Inflammatory macrophage (primary cell): ENCODE results near the gene DHX16.

ENCODE experiments used
- DNase-seq, 2 donors: peaks; one replicate each; pipeline ENCODE4 v3.0.0-alpha.2; 2020 to 2022

Gene DHX16

DNA sequence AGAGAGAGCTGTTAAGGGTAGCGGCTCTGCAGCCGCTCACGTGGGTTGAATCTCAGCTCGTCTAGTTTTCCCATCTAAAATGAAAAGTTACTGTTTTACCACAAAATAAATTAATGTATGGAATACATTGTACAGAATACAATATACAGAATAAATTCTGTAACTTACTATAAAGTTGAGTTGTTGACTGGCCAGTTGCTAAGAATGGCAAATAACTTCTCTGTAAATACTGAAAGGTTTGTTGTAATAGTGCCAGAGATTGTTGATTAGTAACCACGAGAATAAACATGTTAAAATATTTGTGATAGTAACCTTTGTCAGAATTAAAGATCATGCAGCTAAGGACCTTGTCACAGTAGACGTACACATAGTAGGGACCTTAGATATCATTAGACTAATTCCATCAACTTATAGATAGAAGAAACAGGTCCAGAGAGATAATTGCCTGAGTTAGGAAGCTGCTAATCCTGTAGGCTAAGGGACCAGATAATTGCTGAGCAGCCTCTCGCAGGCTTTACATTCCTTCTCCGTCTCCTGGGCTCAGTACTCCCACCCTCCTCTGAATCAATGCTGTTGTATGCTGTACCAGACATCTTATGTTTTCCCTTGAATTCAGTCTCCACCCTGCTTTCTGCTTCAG is 18.5 kb upstream of the DHX16 start:
- DNase-seq, result no peak

- DNase-seq, result peak; percentile 78 to 88
Observed at GRCh38 chr6:30690403-30691207, 17.8 kb upstream of the DHX16 start, which contains the start of gene NRM. TSS of gene NRM (minus strand) at chr6:30690984. CDS start at chr6:30690974, 10 bp downstream.

DNA sequence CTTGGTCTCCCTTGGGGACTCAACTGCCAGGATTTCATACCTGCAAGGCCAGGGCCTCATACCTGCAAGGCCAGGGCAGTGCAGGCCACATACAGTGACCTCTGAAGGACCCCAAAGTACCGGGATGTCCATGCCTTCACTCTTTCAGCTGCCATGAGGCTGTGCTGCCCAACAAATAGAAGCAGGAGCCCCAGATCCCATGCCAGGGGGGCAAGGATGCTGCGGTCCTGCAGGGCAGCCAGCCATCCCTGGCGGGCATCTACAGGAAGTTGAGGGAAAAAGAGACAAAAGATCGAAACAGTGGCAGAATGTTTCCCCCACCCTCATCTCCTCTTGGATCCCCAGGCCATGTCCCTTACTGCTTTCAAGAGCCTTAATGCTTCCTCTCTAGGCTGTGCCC is 17.2 kb upstream of the DHX16 start:
- DNase-seq, result no peak

DNA sequence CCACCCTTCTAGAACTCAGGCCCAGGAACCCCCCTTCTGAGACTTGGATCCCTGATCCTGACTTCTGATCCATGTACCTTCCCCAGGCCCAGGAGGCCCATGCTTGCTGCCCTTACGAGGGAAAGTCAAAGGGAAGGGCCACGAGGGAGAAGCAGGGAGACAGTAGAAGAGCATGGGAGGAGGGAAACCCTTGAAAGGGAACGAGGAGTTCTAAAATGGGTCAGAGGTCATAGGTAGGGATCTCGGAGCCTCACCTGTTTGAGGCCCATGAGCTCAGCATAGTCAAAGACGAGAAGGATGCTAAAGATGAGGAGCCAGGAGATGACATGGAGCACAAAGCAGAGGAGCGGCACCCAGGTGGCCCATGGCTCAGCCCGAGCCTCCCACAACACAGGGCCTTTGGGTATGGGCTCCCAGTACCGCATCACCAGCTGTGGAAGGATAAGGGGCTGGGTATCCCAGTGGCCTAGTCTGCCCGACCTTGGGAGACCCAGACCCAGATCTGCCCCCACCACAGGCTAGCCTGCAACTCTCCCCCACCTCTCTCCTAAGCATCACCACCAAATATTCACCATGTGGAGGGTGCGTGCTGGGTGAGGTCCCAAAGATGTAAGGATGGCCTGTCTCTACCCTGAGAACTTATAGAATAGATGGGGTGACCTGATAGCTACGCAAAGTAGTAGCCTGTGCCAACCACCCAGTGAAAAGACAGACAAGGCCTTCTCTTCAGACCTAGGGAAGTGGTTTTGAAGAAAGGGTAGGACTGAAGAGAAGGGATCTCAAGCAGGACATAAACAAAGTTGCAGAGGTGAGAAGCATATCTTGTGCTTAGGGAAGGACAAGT is 16.4 kb upstream of the DHX16 start:
- DNase-seq, result no peak

- no peak for DNase-seq
Observed at GRCh38 chr6:30688569-30688968, 15.8 kb upstream of the DHX16 start.

DNA sequence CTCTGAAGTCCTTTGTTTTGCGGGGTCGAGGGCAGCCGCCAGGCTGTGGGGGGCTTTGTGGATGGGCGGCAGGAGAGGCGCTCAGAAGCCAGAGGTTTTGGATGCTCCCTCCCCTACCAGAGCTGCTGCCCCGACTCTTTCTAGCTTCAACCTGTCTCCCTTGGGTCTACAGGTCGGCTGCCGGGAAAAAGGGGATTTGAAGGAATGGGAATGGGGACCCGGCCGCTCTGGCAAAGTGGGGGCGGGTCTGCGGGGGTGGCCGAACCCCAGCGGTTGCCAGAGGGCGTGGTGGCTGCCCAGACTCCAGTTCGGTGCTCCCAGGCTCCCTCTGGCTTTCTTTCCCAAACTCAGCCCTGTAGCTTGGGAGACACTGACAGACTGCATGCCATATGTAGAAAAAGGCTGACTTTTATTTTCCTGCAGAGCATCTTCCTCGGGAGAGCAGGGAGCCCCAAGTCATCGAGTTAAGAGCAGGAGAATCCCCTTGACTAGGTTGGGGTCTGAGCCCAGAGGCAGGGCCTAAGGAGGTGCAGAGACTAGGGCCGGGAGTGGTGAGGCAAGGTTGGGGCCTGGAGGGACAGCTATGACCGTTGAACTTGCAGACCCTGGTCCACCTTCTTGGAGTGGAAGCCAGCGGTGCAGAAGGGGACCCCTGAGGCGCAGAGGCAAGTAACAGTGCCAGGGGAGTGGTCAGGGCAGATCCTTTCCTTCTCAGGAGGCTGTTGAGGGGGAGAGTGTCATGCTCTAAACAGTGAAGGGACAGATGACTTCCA is 15.0 kb upstream of the DHX16 start:
- no peak for DNase-seq

GRCh38 chr6:30686908-30687658 is 14.3 kb upstream of the DHX16 start:
- DNase-seq, result peak; percentile 92 to 94

- peak; percentile 66 to 72 for DNase-seq
Observed at GRCh38 chr6:30686009-30686907, 13.5 kb upstream of the DHX16 start, which contains the start of gene PPP1R18. TSS of gene PPP1R18 (minus strand) at chr6:30686645. CDS start at chr6:30686018, 627 bp downstream.

- DNase-seq, result peak in 1 of 2 donors; percentile 30
Observed at GRCh38 chr6:30685157-30686008, 12.6 kb upstream of the DHX16 start.

GRCh38 chr6:30684386-30685156 is 11.8 kb upstream of the DHX16 start:
- peak; percentile 56 to 74 for DNase-seq

DNA sequence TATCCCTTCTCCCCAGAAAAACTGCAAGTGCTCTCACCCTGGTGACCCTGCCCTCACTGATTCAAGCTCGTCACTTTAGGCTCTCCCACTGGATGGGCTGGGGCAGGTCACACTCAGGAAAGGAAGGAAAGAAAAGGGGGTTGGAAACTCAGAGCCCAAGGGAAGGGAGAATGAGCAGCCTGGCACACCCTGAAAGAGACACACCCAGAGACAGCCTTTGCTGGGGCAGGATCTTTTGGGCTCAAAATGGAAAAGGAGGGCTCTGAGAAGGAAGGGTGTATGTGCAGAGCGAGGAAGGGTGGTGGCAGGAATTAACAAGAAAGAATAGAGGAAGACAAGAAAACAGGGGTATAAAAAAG is 11.2 kb upstream of the DHX16 start:
- no peak for DNase-seq

GRCh38 chr6:30683183-30683979 is 10.6 kb upstream of the DHX16 start:
- peak in 1 of 2 donors; percentile 12 for DNase-seq

- DNase-seq, result peak; percentile 80 to 88
Observed at GRCh38 chr6:30682143-30683117, 9.6 kb upstream of the DHX16 start.

DNA sequence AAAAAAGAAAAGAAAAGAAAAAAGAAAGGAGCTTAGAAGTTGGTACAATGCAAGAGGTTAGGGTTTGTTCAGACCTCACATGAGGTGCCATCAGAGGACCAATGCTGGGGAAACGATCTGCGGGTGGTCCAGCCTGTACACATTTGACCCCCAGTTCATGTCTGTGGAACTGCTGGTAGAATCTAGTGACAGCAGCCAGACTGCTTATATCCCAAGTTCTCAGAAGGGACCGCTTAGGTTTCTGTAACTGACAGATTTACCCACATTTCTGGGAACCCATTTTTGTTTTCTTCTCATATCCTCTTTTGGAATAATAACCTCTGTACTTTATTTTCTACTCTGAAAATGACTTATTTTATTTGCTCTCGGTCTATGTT is 8.9 kb upstream of the DHX16 start:
- DNase-seq, result no peak

DNA sequence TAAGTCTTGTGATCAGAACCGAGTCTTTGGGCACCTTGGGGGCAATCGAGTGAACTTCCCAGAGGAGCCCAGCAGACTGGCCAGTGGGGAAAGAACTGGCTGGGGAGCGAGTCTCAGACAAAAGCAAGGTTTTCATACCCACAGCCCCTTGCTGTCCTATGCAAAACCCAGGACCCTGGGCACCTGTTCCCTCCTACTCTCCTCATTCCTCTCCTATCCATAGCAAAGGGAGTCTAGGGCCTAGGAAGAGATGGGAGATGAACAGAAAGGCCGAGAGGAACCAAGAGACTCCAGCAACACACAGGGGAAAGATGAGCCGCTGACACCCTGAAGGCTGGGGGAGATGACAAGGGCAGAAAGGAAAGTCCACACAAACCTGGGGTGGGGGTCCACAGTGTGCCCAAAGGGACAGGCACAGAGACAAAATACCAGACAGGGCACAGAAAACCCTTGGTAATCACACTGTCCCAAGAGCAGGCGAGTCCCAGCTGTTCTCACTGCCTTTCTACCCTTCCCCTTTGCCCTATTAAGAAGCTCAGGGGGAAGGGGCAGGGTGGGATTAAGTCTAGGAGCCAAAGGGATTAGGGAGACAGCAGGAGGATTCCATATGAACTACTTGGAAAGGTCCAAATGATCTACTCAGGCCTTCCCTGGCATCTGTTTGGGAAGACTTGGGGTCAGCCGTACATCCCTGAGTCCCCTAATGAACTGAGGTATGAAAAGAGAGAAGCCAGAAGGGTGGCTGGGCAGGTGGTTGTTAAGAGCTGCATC is 7.1 kb upstream of the DHX16 start:
- DNase-seq, result no peak
